ENCODE measurements around the gene PLEKHH1. TPM values are rescaled to one million over a fixed set of nuclear protein-coding genes. Genes with fewer than 3 reads are reported as not detected.

Gene PLEKHH1
- total RNA-seq, 1 experiment from 2014 or later = 32.4 TPM

DNA sequence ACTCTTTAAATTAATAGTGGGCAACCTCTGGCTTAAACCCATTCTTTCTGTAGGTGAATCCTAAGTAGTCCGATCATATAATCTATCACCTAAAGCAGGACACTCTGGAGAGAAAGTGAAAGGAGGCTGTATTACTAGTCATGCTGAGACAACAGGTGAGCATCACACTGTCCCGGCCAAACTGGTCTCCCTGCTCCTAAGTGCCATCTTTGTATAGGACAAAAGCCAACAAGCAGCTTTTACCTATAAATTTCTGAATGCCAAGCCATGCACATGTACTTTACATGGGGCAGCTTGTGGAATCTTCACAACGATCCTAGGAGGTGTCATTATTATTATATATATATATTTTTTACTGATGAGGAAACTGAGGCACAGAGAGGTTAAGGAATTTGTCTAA lies 18.0 kb downstream of the PLEKHH1 start:
- Histone ChIP-seq H3K4me1 (no peaks in the 10 kb centered on the region), H3K4me3 (ENCODE audit: low read depth, low read length) (no peak overlapping the region), H3K9me3 (no peaks in the 10 kb centered on the region), H3K27me3 (replicated peaks; ENCODE audit: control insufficient read depth, insufficient read depth, low read length) (no peaks in the 10 kb centered on the region), H3K36me3 (ENCODE audit: control insufficient read depth, insufficient read depth, low read length) (no peaks in the 10 kb centered on the region)
- DNase-seq = no peak
- BruUV-seq (replicated peaks) = no TSS peak
- POLR2A ChIA-PET = no interaction called here
- Mint-ChIP-seq H3K4me3 (ENCODE audit: unreplicated experiment) (no peak overlapping the region), H3K27ac (ENCODE audit: unreplicated experiment) (no peak overlapping the region), H3K4me1 (ENCODE audit: low read depth, unreplicated experiment) (no peaks in the 10 kb centered on the region), H3K27me3 (ENCODE audit: insufficient read depth, unreplicated experiment) (no peaks in the 10 kb centered on the region), H3K36me3 (ENCODE audit: insufficient read depth, unreplicated experiment) (peaks cover 10% of the 10 kb centered on the region), H3K9me3 (ENCODE audit: unreplicated experiment) (no peaks in the 10 kb centered on the region)
- intact Hi-C loops (cut with micrococcal nuclease; ENCODE audit: unreplicated experiment) = no loop called here
- CTCF ChIA-PET = no interaction called here
- TF ChIP-seq, protein P1, sequence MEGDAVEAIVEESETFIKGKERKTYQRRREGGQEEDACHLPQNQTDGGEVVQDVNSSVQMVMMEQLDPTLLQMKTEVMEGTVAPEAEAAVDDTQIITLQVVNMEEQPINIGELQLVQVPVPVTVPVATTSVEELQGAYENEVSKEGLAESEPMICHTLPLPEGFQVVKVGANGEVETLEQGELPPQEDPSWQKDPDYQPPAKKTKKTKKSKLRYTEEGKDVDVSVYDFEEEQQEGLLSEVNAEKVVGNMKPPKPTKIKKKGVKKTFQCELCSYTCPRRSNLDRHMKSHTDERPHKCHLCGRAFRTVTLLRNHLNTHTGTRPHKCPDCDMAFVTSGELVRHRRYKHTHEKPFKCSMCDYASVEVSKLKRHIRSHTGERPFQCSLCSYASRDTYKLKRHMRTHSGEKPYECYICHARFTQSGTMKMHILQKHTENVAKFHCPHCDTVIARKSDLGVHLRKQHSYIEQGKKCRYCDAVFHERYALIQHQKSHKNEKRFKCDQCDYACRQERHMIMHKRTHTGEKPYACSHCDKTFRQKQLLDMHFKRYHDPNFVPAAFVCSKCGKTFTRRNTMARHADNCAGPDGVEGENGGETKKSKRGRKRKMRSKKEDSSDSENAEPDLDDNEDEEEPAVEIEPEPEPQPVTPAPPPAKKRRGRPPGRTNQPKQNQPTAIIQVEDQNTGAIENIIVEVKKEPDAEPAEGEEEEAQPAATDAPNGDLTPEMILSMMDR (IDR thresholded peaks at IDR 0.05; ENCODE audit: insufficient read depth in 1 of 2, low read depth in 1 of 2, low read length in 1 of 2, severe bottlenecking in 1 of 2, unreplicated experiment in 1 of 2) = no peak

DNA sequence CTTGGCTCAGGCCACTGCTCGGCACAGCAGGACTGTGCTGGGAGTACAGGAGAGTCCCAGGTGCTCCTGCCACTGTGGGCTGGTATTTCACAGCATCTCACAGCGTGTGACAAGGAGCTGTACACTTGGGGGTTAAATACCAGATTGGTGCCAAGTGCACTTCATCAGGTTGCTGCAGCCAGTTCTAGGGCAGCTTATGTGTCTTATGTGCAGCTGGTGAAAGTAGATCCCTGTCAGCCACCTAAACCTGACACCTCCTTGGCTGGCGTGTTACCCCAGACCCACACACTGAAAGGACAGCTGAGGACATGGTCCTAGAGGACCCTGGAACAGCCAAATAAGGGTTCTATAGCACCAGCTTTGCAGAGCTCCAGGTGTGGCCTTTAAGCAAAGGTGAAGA lies 18.9 kb downstream of the PLEKHH1 start:
- Histone ChIP-seq H3K36me3 (ENCODE audit: control insufficient read depth, insufficient read depth, low read length) (no peaks in the 10 kb centered on the region), H3K27me3 (replicated peaks; ENCODE audit: control insufficient read depth, insufficient read depth, low read length) (no peaks in the 10 kb centered on the region), H3K4me3 (ENCODE audit: low read depth, low read length) (no peak overlapping the region), H3K4me1 (peaks cover 8% of the 10 kb centered on the region), H3K9me3 (no peaks in the 10 kb centered on the region)
- Mint-ChIP-seq H3K4me1 (ENCODE audit: low read depth, unreplicated experiment) (peaks cover 4% of the 10 kb centered on the region), H3K9me3 (ENCODE audit: unreplicated experiment) (no peaks in the 10 kb centered on the region), H3K27me3 (ENCODE audit: insufficient read depth, unreplicated experiment) (no peaks in the 10 kb centered on the region), H3K36me3 (ENCODE audit: insufficient read depth, unreplicated experiment) (peaks cover 5% of the 10 kb centered on the region), H3K4me3 (ENCODE audit: unreplicated experiment) (no peak overlapping the region), H3K27ac (ENCODE audit: unreplicated experiment) (no peak overlapping the region)
- intact Hi-C loops (cut with micrococcal nuclease; ENCODE audit: unreplicated experiment) = no loop called here
- TF ChIP-seq, protein P1 (IDR thresholded peaks at IDR 0.05; ENCODE audit: insufficient read depth in 1 of 2, low read depth in 1 of 2, low read length in 1 of 2, severe bottlenecking in 1 of 2, unreplicated experiment in 1 of 2) = no peak
- DNase-seq = no peak
- POLR2A ChIA-PET = no interaction called here
- BruUV-seq (replicated peaks) = no TSS peak
- CTCF ChIA-PET = no interaction called here

DNA sequence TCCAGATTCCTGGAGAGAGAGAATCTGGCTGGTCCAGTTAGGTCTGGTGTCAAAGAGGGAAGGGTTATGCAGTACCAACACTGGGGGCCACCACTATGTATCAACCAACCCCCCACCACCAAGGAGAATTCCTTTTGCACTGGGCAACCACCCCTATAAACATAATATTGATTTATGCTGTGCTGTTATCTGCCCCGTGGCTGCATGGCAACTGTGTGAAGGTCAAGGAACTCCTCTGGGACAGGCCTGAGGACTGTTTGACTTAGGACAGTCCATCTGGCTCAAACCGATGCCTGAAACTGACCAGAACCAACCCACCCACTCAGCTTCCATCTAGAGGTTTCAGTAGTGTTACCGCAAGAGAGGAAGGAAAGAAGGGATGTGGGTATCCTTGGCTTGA lies 20.5 kb downstream of the PLEKHH1 start:
- no peak for DNase-seq
- no TSS peak for BruUV-seq (replicated peaks)
- H3K27me3 ChIP-seq (replicated peaks; ENCODE audit: control insufficient read depth, insufficient read depth, low read length) = no peaks in the 10 kb centered on the region
- ChIA-PET CTCF (interaction anchor here (1.0 kb wide), 1 partner anchor 27 kb away, joined by 3 read pairs; no protein-coding TSS in a partner anchor), POLR2A (no interaction called here)
- Mint-ChIP-seq H3K9me3 (ENCODE audit: unreplicated experiment) (no peaks in the 10 kb centered on the region), H3K27me3 (ENCODE audit: insufficient read depth, unreplicated experiment) (no peaks in the 10 kb centered on the region), H3K27ac (ENCODE audit: unreplicated experiment) (no peak overlapping the region), H3K4me1 (ENCODE audit: low read depth, unreplicated experiment) (peaks cover 8% of the 10 kb centered on the region), H3K4me3 (ENCODE audit: unreplicated experiment) (no peak overlapping the region), H3K36me3 (ENCODE audit: insufficient read depth, unreplicated experiment) (peaks cover 5% of the 10 kb centered on the region)
- no peak overlapping the region for H3K4me3 ChIP-seq (ENCODE audit: low read depth, low read length)
- TF ChIP-seq, protein P1 (IDR thresholded peaks at IDR 0.05; ENCODE audit: insufficient read depth in 1 of 2, low read depth in 1 of 2, low read length in 1 of 2, severe bottlenecking in 1 of 2, unreplicated experiment in 1 of 2) = no peak
- H3K9me3 ChIP-seq = no peaks in the 10 kb centered on the region
- H3K4me1 ChIP-seq = peaks cover 17% of the 10 kb centered on the region
- intact Hi-C loops (cut with micrococcal nuclease; ENCODE audit: unreplicated experiment) = no loop called here
- peaks cover 1% of the 10 kb centered on the region; the same call in 1 of the 2 replicates for H3K36me3 ChIP-seq (ENCODE audit: control insufficient read depth, insufficient read depth, low read length)

All from Caco-2 (cell line).